Mucosa of descending colon (tissue), 3 donors: ENCODE data around the gene ZNF672. TPM values are rescaled to one million over a fixed set of nuclear protein-coding genes. Genes with fewer than 3 reads are reported as not detected.

Source experiments
- ATAC-seq: fragments of 200-7000 bp; cut with Tn5 transposase; one replicate; pipeline ENCODE4 v1.9.1; 2020; ENCODE audit warnings: mild to moderate bottlenecking, moderate library complexity
- DNase-seq, 3 donors: peaks; one replicate each; pipeline ENCODE4 v3.0.0-alpha.2; 2020
- H3K36me3 ChIP-seq: fragments of 200-600 bp; one replicate; pipeline ENCODE4 v1.8.0; 2021; ENCODE audit warnings: low read depth, mild to moderate bottlenecking
- H3K4me1 ChIP-seq: fragments of 200-600 bp; one replicate; pipeline ENCODE4 v1.8.0; 2021; ENCODE audit warnings: low read depth, mild to moderate bottlenecking
- H3K4me3 ChIP-seq: fragments of 200-600 bp; one replicate; pipeline ENCODE4 v1.8.0; 2021; ENCODE audit warnings: mild to moderate bottlenecking
- H3K9me3 ChIP-seq: fragments of 200-600 bp; one replicate; pipeline ENCODE4 v1.8.0; 2021; ENCODE audit warnings: mild to moderate bottlenecking
- intact Hi-C, 2 donors: fragments of 100-400 bp; cut with DNase I in 1 of 2; cut with micrococcal nuclease in 1 of 2; formaldehyde crosslinking; loops; one replicate each; pipeline versions ENCODE4 v1.11.0 to v1.11.1; 2022; cut with DNase I, micrococcal nuclease
- total RNA-seq, 3 donors: library from RNA; stranded (reverse); fragmentation: NEBNext Ultra II Directional in 2 of 3; extraction: Animal tissue kit (Norgen Biotek cat#: 25700) in 2 of 3; gene quantifications; one replicate each; pipeline versions ENCODE4 v1.2.1 to v1.2.4, GENCODE V29; 2021 to 2023
- TF ChIP-seq, protein P1 (sequence below): fragments of 200-600 bp; IDR thresholded peaks from one replicate; pipeline ENCODE4 v1.8.0; 2022; ENCODE audit warnings: antibody characterized with exemption, mild to moderate bottlenecking
- donor health status: DM: no; HTN: no; CAD: no; lungs with moderate emphysema.
- donor health status: DM: no; HTN: no; CAD: no.
- donor health status: DM: no; HTN: yes; CAD: no.

ZNF672 gene
- total RNA-seq, 3 donors from 2014 or later: 29.6 to 38.8 (median 38.3) TPM

DNA sequence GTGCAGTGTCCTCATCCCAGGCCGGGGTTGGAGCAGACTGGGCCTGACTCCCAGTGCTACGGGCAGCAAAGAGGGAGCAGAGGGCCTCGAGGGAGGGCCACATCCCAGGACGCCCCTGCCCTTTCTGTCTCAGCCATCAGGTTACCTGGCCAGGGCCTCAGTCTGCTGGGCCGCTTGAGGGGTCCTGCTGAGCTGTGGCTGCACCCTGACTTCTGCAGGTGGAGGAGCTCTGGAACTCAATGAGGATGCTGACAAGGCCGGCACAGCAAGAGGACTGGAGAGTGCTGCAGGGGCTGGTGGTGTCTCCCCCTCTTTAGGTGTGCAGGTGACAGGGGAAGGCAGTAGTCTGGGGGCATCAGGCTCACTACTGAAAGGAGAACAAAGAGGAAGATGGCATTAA is 17.6 kb downstream of the ZNF672 start:
- intact Hi-C loops: no loop called here
- no peak for ATAC-seq
- Histone ChIP-seq H3K4me1 (peaks cover 10% of the 10 kb centered on the region), H3K9me3 (no peaks in the 10 kb centered on the region), H3K4me3 (no peak overlapping the region), H3K36me3 (no peaks in the 10 kb centered on the region)
- no peak for DNase-seq
- TF ChIP-seq, protein P1, sequence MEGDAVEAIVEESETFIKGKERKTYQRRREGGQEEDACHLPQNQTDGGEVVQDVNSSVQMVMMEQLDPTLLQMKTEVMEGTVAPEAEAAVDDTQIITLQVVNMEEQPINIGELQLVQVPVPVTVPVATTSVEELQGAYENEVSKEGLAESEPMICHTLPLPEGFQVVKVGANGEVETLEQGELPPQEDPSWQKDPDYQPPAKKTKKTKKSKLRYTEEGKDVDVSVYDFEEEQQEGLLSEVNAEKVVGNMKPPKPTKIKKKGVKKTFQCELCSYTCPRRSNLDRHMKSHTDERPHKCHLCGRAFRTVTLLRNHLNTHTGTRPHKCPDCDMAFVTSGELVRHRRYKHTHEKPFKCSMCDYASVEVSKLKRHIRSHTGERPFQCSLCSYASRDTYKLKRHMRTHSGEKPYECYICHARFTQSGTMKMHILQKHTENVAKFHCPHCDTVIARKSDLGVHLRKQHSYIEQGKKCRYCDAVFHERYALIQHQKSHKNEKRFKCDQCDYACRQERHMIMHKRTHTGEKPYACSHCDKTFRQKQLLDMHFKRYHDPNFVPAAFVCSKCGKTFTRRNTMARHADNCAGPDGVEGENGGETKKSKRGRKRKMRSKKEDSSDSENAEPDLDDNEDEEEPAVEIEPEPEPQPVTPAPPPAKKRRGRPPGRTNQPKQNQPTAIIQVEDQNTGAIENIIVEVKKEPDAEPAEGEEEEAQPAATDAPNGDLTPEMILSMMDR: no peak

- Histone ChIP-seq H3K4me3 (no peak overlapping the region), H3K9me3 (no peaks in the 10 kb centered on the region), H3K4me1 (peaks cover 10% of the 10 kb centered on the region), H3K36me3 (no peaks in the 10 kb centered on the region)
- TF ChIP-seq, protein P1: no peak
- intact Hi-C loops: no loop called here
- no peak for DNase-seq
- no peak for ATAC-seq
Measured at GRCh38 chr1:248856176-248856575, 18.2 kb downstream of the ZNF672 start.

GRCh38 chr1:248857201-248857600 is 19.2 kb downstream of the ZNF672 start:
- H3K4me3 ChIP-seq: no peak overlapping the region
- TF ChIP-seq, protein P1: no peak
- no peak for ATAC-seq

GRCh38 chr1:248857749-248858095 is 19.7 kb downstream of the ZNF672 start:
- TF ChIP-seq, protein P1: no peak
- H3K9me3 ChIP-seq: no peaks in the 10 kb centered on the region
- peak in 1 of 3 donors; percentile 57 for DNase-seq
- intact Hi-C loops: no loop called here
- H3K4me3 ChIP-seq: peak overlapping the region; percentile 24
- H3K4me1 ChIP-seq: peaks cover 10% of the 10 kb centered on the region
- peak; percentile 0 for ATAC-seq
- H3K36me3 ChIP-seq: no peaks in the 10 kb centered on the region

More at GRCh38 chr1:248857201-248857600, 19.2 kb downstream of the ZNF672 start:
- no peak for DNase-seq
- intact Hi-C loops: no loop called here
- peaks cover 10% of the 10 kb centered on the region for H3K4me1 ChIP-seq
- no peaks in the 10 kb centered on the region for H3K9me3 ChIP-seq
- no peaks in the 10 kb centered on the region for H3K36me3 ChIP-seq

DNA sequence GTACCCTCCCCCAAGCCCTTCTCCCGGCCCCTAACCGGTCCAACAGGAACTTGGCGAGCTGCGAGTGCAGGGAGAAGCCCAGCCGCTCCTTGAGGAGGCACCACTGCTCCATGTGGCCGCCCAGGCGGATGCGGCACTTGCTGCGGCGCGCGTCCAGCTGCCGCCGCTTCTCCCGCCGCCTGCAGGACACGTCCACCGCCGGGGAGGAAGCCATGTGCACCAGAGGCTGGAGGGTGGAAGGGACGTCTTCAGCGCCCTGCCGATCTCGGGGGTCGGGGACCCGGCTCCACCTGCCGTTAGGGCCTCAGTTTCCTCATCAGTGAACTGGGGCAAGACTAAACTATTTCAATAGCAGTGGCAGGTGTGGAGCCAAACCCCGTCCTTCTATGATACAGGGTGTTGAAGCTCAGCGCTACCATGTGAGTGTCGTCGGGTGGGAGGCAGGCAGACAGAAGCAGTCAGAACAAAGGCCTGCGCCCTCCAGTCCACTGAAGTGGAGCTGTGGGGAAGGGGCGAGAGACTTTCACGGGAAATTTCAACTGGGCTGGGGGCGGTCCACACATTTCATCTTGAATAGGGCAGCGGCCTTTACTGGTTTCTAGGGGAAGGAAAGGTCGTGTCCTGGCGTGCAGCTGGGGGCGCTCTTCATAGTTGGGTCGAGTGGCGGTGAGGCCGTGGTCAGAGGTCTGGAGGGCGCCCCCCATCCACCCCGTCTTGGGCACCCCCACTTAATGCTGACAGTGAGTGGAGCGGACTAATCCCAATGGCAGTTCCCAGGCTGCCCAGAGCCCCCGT is 20.3 kb downstream of the ZNF672 start:
- Histone ChIP-seq H3K36me3 (no peaks in the 10 kb centered on the region), H3K4me1 (peaks cover 16% of the 10 kb centered on the region), H3K9me3 (no peaks in the 10 kb centered on the region), H3K4me3 (peak overlapping the region; percentile 24)
- ATAC-seq (peak; percentile 71), DNase-seq (peak; percentile 75 to 87 (median 85))
- intact Hi-C loops: no loop called here
- TF ChIP-seq, protein P1: peak; percentile 1
